RPMI8226 (cell line): ENCODE data around the gene REV3L.
"Not testable (repeated sequence)": the region's sequence is repeated elsewhere in the genome, so short reads cannot be mapped to it uniquely, and the experiment has no call there.

ENCODE experiments used
- DNase-seq: peaks from one replicate; pipeline ENCODE4 v3.0.0-alpha.2; 2015

Gene REV3L

DNA sequence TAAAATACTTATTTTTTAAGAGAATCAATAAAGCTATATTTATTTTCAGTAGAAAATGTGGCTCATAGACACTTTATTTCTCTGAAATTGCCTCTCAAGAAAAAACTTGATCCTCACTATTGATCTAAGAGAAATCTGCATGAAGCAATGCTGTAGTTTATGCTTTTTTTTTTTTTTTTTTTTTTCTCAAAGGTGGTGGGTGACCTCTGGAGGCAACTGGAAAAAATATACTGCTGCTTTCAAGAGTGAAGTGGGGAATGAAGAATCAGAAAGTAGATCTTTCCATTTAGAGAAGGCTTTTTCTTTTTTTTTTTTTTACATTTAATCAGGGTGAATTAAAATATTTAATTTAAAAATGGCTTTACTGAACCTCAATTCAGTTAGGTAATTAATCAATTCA lies 226.4 kb downstream of the REV3L start:
- DNase-seq: no peak

DNA sequence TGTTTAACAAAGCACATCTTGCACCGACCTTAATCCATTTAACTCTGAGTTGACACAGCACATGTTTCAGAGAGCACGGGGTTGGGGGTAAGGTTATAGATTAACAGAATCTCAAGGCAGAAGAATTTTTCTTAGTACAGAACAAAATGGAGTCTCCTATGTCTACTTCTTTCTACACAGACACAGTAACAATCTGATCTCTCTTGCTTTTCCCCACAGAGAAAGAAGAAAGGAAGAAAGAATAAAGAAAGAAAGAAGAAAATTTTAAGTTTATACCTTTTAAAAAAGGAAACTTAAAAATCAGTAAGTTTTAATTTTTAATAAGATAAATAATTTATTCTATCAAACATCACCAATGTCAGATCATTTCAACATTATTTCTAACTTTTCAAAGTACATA lies 227.2 kb downstream of the REV3L start:
- not testable (repeated sequence) for DNase-seq

DNA sequence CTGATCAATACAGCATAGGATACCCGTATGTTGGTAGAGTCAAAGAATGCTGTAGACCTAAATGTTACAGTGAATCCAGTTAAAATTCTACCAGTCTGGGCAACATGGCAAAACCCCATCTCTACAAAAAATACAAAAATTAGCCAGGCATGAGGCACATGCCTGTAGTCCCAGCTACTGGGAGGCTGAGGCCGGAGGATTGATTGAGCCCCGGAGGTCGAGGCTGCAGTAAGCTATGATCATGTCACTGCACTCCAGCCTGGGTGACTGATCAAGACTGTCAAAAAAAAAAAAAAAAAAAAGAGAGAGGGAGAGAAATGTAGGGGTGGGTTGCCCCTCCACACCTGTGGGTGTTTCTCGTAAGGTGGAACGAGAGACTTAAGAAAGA lies 228.2 kb downstream of the REV3L start:
- DNase-seq: no peak

DNA sequence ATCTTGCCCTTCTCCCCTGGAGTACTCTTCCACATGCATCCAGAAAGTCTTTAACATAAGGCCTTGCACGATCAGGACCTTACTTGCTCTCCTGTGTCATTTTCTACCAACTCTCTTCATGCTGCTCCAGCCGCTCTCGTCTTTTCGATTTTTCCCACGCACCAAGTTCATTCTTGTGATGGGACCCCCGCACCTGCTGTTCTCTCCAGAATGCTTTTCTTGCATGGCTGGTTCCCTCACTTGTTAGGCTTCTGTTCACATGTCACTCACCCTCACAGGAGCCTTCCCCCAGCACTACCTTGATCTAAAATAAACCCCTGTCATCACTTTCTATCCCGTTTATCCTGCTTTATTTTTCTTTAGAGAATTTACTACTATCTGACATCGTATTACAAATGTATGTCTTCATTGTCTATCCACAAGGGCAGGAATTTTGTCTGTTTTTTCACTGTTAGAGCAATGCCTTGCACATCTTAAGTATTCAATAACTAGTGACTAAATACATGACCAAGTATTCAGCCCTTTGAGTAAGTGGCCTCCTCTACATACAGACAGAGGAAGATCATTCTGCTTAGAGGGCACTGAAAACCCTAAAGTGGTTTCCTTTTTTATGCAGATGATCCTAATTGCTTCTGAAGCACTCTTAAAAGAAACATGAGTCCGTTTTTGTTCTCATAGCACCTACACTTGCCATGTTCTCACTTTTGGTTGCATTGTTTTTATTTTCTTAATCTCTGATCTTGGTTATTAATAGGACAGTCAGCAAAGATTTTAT lies 228.8 kb downstream of the REV3L start:
- DNase-seq: no peak

DNA sequence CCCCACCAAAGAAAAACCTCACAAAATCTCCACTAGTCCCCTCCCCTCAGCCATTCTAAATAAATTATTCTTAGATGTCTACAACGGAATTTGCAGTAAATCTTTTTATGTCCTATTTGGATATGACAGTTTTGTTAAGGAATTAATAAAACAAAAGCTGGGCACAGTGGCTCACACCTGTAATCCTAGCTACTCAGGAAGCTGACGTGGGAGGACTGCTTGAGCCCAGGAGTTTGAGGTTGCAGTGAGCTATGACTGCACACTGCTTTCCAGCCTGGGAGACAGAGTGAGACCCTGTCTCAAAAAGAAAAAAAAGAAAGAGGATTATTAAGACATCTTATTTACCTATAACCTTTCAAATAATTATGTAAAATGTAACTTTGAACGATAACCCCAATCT lies 230.3 kb downstream of the REV3L start:
- DNase-seq: no peak

DNA sequence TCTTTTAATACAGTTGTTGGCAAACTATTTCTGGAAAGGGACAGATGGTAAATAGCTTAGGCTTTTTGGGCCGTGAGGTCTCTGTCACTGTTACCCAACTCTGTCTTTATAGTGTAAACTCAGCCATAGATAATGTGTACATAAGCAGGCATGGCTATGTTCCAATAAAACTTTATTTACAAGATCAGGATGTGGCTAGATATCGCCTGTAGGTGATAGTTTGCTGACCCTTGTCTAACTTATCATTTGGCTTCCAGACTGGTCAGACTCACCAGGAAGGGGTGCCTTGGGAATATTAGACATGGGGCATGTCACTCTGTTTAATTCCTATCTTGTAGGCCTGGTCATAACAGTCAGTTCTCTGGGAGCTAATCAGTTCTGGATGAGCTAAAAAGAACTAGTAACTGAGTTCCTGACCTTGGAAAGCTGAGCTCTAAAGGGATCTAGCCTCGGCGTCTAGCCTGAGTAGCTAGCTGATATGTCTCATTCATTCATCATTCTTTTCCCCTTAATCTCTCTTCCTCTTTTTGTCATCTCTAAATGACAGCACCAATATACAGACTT lies 232.1 kb downstream of the REV3L start:
- DNase-seq: no peak
